Vagina (tissue), 2 donors: Measurements from ENCODE around the gene ERBB3. TPM values are rescaled to one million over a fixed set of nuclear protein-coding genes. Genes with fewer than 3 reads are reported as not detected.

Experiments used
- DNase-seq, 2 donors: peaks; one replicate each; pipeline ENCODE4 v3.0.0-alpha.2; 2017; ENCODE audit errors: extremely low spot score in 2 of 2
- H3K27ac ChIP-seq: fragments of 200-600 bp; sonication (generic); one replicate; pipeline ENCODE4 v1.5.1; 2019
- H3K27me3 ChIP-seq: fragments of 200-600 bp; sonication (generic); one replicate; pipeline ENCODE4 v1.5.1; 2019
- H3K36me3 ChIP-seq, 2 donors: fragments of 200-600 bp; sonication (generic); one replicate each; pipeline ENCODE4 v1.5.1; 2017 to 2019
- H3K4me1 ChIP-seq: fragments of 200-600 bp; sonication (generic); one replicate; pipeline ENCODE4 v1.5.1; 2019
- H3K4me3 ChIP-seq, 2 donors: fragments of 200-600 bp; sonication (generic); 1 replicate in 1 of 2; 2 replicates in 1 of 2; pipeline ENCODE4 v1.5.1; 2016 to 2019
- H3K9me3 ChIP-seq: fragments of 200-600 bp; sonication (generic); one replicate; pipeline ENCODE4 v1.5.1; 2019
- POLR2A ChIP-seq, 2 donors: fragments of 450-650 bp; IDR thresholded peaks; one replicate each; pipeline ENCODE4 v1.6.1; 2017; ENCODE audit warnings: antibody characterized with exemption in 2 of 2, mild to moderate bottlenecking in 2 of 2, moderate library complexity in 2 of 2
- POLR2AphosphoS5 ChIP-seq, 2 donors: sonication (generic); formaldehyde crosslinking; IDR thresholded peaks; one replicate each; pipeline ENCODE4 v1.9.0; 2017; ENCODE audit warnings: antibody characterized with exemption in 2 of 2, mild to moderate bottlenecking in 2 of 2, low read depth in 1 of 2; ENCODE audit not compliant: insufficient read depth in 1 of 2
- intact Hi-C: fragments of 100-400 bp; cut with DNase I; formaldehyde crosslinking; loops from one replicate; pipeline ENCODE4 v1.15.1; 2023
- total RNA-seq: library from RNA; depleted of rRNA; stranded (reverse); fragments of >200 nt; gene quantifications from one replicate; pipeline ENCODE4 v1.2.3, GENCODE V29; 2016
- TF ChIP-seq, protein P1 (sequence below), 3 experiments: fragments of 450-650 bp in 2 of 3; fragments of 200-600 bp in 1 of 3; sonication (generic) in 1 of 3; IDR thresholded peaks; one replicate each; pipeline ENCODE4 v1.5.1; 2017 to 2019; ENCODE audit warnings: antibody characterized with exemption in 3 of 3, mild to moderate bottlenecking in 2 of 3, moderate library complexity in 2 of 3

The ERBB3 gene
- total RNA-seq, 1 donor from 2014 or later = 53.8 TPM

DNA sequence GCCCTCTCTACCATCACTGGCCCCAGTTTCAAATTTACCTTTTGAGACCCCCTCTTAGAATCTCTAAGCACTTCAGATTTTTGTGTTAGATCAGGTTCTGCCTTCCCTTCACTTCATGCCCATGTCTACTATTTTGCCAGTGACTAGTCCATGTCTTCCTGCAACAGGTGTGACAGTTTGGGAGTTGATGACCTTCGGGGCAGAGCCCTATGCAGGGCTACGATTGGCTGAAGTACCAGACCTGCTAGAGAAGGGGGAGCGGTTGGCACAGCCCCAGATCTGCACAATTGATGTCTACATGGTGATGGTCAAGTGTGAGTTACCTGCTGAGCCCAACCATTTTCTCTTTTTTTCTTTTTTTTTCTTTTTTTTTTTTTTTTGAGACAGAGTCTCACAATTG lies 18.6 kb downstream of the ERBB3 start:
- TF ChIP-seq POLR2A (IDR thresholded peaks at IDR 0.05) (no peak), POLR2AphosphoS5 (IDR thresholded peaks at IDR 0.05; ENCODE audit: insufficient read depth in 1 of 2, low read depth in 1 of 2) (no peak)
- TF ChIP-seq, protein P1, sequence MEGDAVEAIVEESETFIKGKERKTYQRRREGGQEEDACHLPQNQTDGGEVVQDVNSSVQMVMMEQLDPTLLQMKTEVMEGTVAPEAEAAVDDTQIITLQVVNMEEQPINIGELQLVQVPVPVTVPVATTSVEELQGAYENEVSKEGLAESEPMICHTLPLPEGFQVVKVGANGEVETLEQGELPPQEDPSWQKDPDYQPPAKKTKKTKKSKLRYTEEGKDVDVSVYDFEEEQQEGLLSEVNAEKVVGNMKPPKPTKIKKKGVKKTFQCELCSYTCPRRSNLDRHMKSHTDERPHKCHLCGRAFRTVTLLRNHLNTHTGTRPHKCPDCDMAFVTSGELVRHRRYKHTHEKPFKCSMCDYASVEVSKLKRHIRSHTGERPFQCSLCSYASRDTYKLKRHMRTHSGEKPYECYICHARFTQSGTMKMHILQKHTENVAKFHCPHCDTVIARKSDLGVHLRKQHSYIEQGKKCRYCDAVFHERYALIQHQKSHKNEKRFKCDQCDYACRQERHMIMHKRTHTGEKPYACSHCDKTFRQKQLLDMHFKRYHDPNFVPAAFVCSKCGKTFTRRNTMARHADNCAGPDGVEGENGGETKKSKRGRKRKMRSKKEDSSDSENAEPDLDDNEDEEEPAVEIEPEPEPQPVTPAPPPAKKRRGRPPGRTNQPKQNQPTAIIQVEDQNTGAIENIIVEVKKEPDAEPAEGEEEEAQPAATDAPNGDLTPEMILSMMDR (IDR thresholded peaks at IDR 0.05) = no peak
- Histone ChIP-seq H3K36me3 (peaks cover 0 to 4% of the 10 kb centered on the region in 2 donors), H3K9me3 (no peaks in the 10 kb centered on the region), H3K27ac (no peak overlapping the region), H3K27me3 (no peaks in the 10 kb centered on the region), H3K4me1 (peaks cover 9% of the 10 kb centered on the region), H3K4me3 (no peak overlapping the region)
- intact Hi-C loops = no loop called here
- DNase-seq = no peak

- TF ChIP-seq POLR2A (IDR thresholded peaks at IDR 0.05) (no peak), POLR2AphosphoS5 (IDR thresholded peaks at IDR 0.05; ENCODE audit: insufficient read depth in 1 of 2, low read depth in 1 of 2) (no peak)
- TF ChIP-seq, protein P1 (IDR thresholded peaks at IDR 0.05) = no peak
- Histone ChIP-seq H3K9me3 (no peaks in the 10 kb centered on the region), H3K27me3 (no peaks in the 10 kb centered on the region), H3K36me3 (peaks cover 0 to 4% of the 10 kb centered on the region in 2 donors), H3K27ac (no peak overlapping the region), H3K4me1 (peaks cover 13% of the 10 kb centered on the region), H3K4me3 (no peak overlapping the region)
- intact Hi-C loops = no loop called here
- no peak for DNase-seq
These were observed 19.8 kb downstream of the ERBB3 start for GRCh38 chr12:56099787-56100186.

GRCh38 chr12:56101045-56101444 lies 21.1 kb downstream of the ERBB3 start:
- Histone ChIP-seq H3K4me3 (no peak overlapping the region), H3K36me3 (peaks cover 0 to 4% of the 10 kb centered on the region in 2 donors), H3K27ac (no peak overlapping the region), H3K9me3 (no peaks in the 10 kb centered on the region), H3K4me1 (peaks cover 26% of the 10 kb centered on the region), H3K27me3 (no peaks in the 10 kb centered on the region)
- intact Hi-C loops = no loop called here
- TF ChIP-seq, protein P1 (IDR thresholded peaks at IDR 0.05) = no peak
- no peak for TF ChIP-seq POLR2A (IDR thresholded peaks at IDR 0.05)
- no peak for TF ChIP-seq POLR2AphosphoS5 (IDR thresholded peaks at IDR 0.05; ENCODE audit: insufficient read depth in 1 of 2, low read depth in 1 of 2)
- no peak for DNase-seq

DNA sequence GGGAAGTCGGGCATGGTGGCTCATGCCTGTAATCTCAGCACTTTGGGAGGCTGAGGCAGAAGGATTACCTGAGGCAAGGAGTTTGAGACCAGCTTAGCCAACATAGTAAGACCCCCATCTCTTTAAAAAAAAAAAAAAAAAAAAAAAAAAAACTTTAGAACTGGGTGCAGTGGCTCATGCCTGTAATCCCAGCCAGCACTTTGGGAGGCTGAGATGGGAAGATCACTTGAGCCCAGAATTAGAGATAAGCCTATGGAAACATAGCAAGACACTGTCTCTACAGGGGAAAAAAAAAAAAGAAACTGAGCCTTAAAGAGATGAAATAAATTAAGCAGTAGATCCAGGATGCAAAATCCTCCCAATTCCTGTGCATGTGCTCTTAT lies 22.7 kb downstream of the ERBB3 start:
- TF ChIP-seq POLR2A (IDR thresholded peaks at IDR 0.05) (no peak), POLR2AphosphoS5 (IDR thresholded peaks at IDR 0.05; ENCODE audit: insufficient read depth in 1 of 2, low read depth in 1 of 2) (no peak)
- TF ChIP-seq, protein P1 (IDR thresholded peaks at IDR 0.05) = no peak
- no peaks in the 10 kb centered on the region for H3K9me3 ChIP-seq
- intact Hi-C loops = no loop called here
- H3K4me3 ChIP-seq = no peak overlapping the region
- H3K4me1 ChIP-seq = peaks cover 35% of the 10 kb centered on the region
- DNase-seq = no peak
- peaks cover 0 to 19% of the 10 kb centered on the region in 2 donors for H3K36me3 ChIP-seq
- no peaks in the 10 kb centered on the region for H3K27me3 ChIP-seq
- no peak overlapping the region for H3K27ac ChIP-seq

DNA sequence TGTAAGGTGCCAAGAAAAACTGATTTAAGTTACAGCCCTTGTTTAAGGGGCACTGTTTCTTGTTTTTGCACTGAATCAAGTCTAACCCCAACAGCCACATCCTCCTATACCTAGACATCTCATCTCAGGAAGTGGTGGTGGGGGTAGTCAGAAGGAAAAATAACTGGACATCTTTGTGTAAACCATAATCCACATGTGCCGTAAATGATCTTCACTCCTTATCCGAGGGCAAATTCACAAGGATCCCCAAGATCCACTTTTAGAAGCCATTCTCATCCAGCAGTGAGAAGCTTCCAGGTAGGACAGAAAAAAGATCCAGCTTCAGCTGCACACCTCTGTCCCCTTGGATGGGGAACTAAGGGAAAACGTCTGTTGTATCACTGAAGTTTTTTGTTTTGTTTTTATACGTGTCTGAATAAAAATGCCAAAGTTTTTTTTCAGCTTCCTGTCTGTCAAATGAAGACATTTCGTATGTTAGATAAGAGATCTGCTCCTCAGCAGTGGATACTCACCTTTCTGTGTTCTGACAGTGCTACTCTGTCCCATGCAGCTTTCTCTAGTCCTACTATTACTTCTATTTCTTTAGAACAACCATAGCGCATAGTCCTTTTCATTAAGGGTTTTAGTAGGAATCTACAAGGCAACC lies 23.2 kb downstream of the ERBB3 start:
- DNase-seq = no peak
- intact Hi-C loops = no loop called here
- Histone ChIP-seq H3K9me3 (no peaks in the 10 kb centered on the region), H3K4me3 (peak overlapping the region; percentile 62 to 97), H3K27me3 (no peaks in the 10 kb centered on the region), H3K36me3 (peaks cover 0 to 24% of the 10 kb centered on the region in 2 donors), H3K27ac (peak overlapping the region; percentile 85), H3K4me1 (peaks cover 35% of the 10 kb centered on the region)
- TF ChIP-seq, protein P1 (IDR thresholded peaks at IDR 0.05) = no peak
- TF ChIP-seq POLR2AphosphoS5 (IDR thresholded peaks at IDR 0.05; ENCODE audit: insufficient read depth in 1 of 2, low read depth in 1 of 2) (no peak), POLR2A (IDR thresholded peaks at IDR 0.05) (no peak)
